HG02571 (cell line): ENCODE data around the gene TMEM229B.

Source experiments
- ATAC-seq: cut with Tn5 transposase; IDR thresholded peaks from one replicate; pipeline ENCODE4 v1.9.1; 2021; ENCODE audit warnings: mild to moderate bottlenecking, moderate library complexity; ENCODE audit not compliant: unreplicated experiment

Gene TMEM229B

GRCh38 chr14:67487332-67487731 is 1.2 kb downstream of the TMEM229B start:
- ATAC-seq: no peak

GRCh38 chr14:67486890-67487289 is 1.6 kb downstream of the TMEM229B start:
- ATAC-seq: no peak

GRCh38 chr14:67485501-67486095 is 2.9 kb downstream of the TMEM229B start:
- no peak for ATAC-seq

DNA sequence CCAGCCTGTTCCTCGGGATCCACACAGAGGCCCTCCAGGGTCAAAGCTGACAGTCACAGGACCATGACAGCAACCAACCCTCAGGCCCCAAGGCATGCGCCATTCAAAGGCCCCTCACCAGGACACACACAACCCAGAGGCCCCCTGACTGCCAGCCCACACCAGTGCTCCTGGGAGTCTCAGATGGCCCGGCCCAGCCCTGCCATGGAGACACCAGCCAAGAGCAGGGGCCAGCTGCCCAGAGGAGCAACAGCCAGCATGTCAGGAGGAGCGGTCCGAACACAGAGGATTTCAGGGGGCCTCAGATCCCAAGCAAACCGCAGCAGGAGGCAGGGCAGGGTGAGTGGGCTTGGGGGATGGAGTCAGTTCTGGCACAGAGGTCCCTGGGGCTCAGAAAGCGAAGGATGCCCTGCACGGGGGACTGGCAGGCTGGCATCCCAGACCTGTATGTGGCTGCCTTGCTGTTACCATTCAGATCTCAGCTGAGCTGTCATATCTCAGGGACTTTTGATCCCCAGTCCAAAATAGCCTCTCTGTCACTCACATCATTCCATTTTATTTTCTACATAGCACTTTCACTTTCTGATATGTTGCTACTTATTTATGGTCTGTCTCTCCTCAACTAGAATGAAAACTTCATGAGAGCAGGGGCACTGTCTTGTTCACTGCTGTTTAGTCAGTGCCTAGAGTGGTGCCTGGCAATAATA is 4.8 kb downstream of the TMEM229B start:
- ATAC-seq: no peak

DNA sequence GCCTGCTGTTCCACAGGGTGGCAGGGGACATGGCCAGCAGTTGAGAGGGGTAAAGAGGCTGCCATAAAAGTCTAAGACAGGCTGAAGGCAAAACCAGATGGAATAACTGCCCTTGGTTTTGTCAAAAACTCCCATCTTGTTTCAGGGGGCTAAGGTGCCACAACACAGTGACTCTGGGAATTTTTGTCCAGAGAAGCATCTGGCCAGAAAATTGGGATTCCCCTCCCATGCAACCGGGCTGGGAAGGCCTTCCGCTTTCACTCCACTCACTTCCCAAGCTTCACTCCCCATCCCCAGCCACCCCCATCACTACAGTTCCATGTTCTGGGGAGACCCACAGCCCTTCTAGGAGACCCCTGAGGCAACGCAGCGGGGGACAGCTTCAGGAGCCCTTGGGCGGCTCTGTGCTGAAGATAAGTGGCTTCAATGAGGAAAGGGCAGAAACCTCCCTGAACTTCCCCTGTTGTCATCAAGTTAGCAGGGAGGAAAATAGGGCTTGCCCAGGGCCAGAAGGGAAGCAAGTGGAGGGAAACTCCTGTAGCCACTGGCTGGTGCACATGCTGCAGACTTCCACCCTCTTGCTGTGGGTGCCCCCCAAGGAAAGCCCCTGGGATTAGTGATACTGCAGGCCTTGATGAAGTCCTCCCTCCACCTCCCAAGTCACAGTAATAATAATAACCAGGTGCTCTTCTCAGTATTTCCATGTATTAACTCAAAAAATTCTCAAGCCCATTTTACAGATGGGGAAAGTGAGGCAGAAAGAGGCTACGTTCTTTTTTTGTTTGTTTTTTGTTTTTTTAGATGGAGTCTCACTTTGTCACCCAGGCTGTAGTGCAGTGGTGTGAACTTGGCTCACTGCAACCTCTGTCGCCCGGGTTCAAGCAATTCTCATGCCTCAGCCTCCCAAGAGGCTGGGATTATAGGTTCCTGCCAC is 6.0 kb downstream of the TMEM229B start:
- no peak for ATAC-seq

DNA sequence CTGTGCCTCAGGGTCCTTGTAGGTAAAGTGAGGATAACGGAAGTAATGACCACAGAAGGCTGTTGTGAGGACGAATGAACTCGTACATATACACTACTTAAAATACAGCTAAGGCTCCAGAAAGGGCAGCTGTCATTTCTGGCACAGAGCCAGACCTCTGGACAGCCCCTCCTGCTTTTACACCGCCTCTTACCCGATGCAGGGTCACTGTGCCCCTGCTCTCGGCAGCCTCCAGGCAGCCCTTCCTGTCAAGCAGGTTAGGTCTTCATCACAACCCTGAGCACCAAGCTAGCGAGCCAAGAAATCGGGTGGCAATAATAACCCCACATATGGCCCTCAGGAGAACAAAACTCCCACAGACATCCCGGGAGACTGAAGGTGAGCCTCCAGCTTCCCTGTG is 8.5 kb downstream of the TMEM229B start:
- no peak for ATAC-seq

DNA sequence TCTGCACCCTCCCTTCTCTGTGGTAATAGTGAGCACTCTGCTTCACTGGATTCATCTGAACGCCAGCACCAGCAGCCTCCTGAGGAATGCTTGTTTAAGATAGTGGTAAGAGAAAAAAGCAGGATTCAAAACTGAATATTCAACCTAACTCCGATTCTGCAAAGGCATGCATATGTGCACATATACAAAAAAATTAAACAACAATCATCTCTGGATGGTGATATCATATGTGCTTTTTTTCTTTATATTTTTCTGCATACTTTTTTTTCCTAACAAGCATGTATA is 9.8 kb downstream of the TMEM229B start:
- no peak for ATAC-seq

- no peak for ATAC-seq
Observed at GRCh38 chr14:67477926-67478799, 10.4 kb downstream of the TMEM229B start.

DNA sequence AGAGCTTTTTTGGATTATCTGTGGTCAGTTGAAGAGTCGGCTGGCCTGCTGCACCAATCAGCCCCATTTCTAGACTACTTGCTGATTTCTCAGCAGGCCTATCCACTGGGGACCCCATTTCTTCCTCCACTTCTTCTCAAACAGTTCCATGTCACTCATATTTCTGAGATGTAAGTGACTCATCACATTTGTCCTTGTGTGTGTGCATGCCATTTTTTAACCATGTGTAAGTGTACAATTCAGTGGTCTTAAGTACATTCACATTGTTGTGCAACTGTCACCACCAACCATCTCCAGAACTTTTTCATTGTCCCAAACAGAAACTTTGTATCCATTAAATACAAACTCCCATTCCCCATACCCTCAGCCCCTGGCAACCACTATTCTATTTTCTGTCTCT is 14.2 kb downstream of the TMEM229B start:
- ATAC-seq: no peak

DNA sequence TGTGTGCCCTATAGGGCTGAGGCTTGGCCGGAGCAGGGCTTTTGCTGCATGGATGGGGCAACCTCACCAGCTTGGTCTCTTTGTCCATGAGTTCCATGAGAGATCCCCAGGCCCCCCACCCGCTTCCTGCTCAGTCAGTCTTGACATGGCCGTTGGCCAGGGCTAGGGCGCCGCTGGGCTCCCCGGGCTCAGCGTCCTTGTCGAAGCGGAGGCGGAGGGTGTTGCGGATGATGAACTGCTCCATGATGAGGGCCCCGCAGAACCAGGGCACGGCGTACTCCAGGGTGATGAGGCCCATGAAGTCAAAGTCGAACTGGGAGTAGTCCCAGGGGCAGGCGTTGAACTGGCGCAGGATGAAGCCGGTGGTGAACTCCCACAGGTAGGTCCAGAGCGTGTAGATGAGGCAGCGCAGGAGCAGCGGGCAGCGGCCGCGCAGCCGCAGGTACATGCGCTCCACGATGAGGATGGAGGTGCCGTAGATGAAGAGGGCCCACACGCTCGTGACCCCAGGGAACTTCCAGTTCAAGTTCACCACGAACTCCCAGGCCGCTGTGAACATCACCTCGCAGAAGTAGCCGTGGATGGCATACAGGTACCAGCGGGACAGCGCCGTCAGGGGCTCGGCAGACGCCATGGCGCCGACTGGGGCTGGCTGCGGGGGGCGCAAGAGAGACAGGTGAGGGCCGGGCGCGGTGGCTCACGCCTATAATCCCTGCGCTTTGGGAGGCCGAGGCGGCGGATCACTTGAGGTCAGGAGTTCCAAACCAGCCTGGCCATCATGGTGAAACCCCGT is 15.0 kb downstream of the TMEM229B start:
- ATAC-seq: no peak

- ATAC-seq: no peak
Observed at GRCh38 chr14:67472726-67473125, 15.8 kb downstream of the TMEM229B start.

DNA sequence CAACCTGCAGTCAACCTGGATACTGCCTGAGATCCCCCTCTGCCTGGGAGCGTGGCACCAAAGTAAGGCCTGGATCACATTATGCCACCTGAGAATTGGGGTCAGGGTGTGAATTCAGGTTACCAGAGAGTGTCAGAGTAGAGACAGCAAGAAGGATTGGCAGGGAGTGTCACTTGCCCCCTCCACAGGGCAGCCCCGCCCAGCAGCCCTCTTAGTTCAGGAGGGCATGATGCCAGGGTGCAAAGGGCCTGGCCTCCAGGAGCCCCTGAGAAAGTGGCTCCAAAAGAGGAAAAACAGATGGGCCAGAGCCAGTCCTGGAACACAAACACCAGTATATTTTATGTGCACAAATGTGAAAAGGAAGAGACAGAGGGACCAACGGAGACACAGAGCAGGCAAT is 18.6 kb downstream of the TMEM229B start:
- ATAC-seq: no peak

DNA sequence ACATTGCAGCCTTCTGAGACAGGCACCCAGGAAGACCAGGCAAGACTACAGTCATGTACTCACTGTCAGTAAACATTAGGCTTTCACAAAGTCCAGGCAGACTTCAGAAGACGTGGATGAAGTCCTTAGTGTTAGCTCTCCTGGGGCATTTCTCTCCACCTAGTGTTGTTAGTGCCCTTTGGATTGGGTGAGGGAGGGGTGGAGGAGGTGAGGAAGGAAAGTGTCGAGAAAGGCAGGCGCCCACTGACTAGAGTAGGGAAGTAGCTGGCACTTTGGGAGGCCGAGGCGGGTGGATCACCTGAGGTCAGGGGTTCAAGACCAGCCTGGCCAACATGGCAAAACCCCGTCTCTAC is 20.2 kb downstream of the TMEM229B start:
- no peak for ATAC-seq

GRCh38 chr14:67467134-67467533 is 21.4 kb downstream of the TMEM229B start:
- ATAC-seq: no peak

- ATAC-seq: no peak
Observed at GRCh38 chr14:67464879-67465278, 23.6 kb downstream of the TMEM229B start.

- no peak for ATAC-seq
Observed at GRCh38 chr14:67464377-67464776, 24.1 kb downstream of the TMEM229B start.

GRCh38 chr14:67463900-67464299 is 24.6 kb downstream of the TMEM229B start:
- no peak for ATAC-seq

GRCh38 chr14:67461996-67462395 is 26.5 kb downstream of the TMEM229B start:
- ATAC-seq: no peak

- ATAC-seq: no peak
Observed at GRCh38 chr14:67461341-67461985, 27.1 kb downstream of the TMEM229B start.

DNA sequence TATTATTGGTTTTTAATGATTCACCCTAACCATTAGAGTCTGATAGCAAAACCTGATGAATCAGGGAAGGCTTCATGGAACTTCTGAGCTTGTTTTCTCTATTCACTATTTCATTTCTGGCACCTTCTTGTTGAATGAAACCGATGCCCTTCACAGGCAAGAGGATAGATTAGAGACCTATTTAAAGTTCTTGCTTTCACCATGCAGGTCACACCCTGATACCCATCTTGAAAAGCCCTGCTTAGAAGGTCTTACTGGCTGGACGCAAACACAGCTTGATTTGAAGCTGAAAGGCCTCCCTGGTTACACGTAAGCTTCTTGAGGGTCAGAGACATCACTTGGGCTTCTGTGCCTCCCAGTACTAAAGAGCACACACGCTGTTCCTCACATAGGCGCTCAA is 29.2 kb downstream of the TMEM229B start:
- ATAC-seq: no peak
